Endodermal cell (in vitro differentiated cells): ENCODE measurements around the gene CHD6. TPM values are rescaled to one million over a fixed set of nuclear protein-coding genes. Genes with fewer than 3 reads are reported as not detected.

Experiments
- DNase-seq: peaks from one replicate; pipeline ENCODE4 v3.0.0-alpha.2; 2017
- H3K27ac ChIP-seq: 2 replicates; pipeline ENCODE4 v1.5.1; 2013; ENCODE audit warnings: mild to moderate bottlenecking, low read depth, low read length, moderate library complexity
- H3K27me3 ChIP-seq: 2 replicates; pipeline ENCODE4 v1.6.1; 2013; ENCODE audit warnings: mild to moderate bottlenecking, low read length, moderate library complexity; ENCODE audit not compliant: insufficient read depth, control insufficient read depth, poor library complexity, severe bottlenecking
- H3K36me3 ChIP-seq: 2 replicates; pipeline ENCODE4 v1.7.0; 2013; ENCODE audit warnings: mild to moderate bottlenecking, low read length, moderate library complexity; ENCODE audit not compliant: control insufficient read depth, insufficient read depth
- H3K4me1 ChIP-seq: one replicate; pipeline ENCODE4 v1.7.0; 2013; ENCODE audit warnings: low read length; ENCODE audit not compliant: control insufficient read depth, insufficient read depth
- H3K4me3 ChIP-seq: 2 replicates; pipeline ENCODE4 v1.5.1; 2013; ENCODE audit warnings: mild to moderate bottlenecking, low read length, moderate library complexity
- H3K9ac ChIP-seq: 2 replicates; pipeline ENCODE4 v1.6.1; 2013; ENCODE audit warnings: mild to moderate bottlenecking, low read length, moderate library complexity; ENCODE audit not compliant: poor library complexity, severe bottlenecking; ENCODE audit errors: extremely low read depth
- H3K9me3 ChIP-seq: 2 replicates; pipeline ENCODE4 v1.6.1; 2013; ENCODE audit warnings: mild to moderate bottlenecking, low read length, moderate library complexity; ENCODE audit not compliant: control insufficient read depth
- H3K27ac Mint-ChIP-seq: 2 replicates; pipeline ENCODE4 v1.8.0; 2020; ENCODE audit warnings: mixed read lengths
- H3K27me3 Mint-ChIP-seq: 2 replicates; pipeline ENCODE4 v1.8.0; 2021; ENCODE audit warnings: mild to moderate bottlenecking, mixed read lengths; ENCODE audit not compliant: insufficient read depth
- H3K36me3 Mint-ChIP-seq: 2 replicates; pipeline ENCODE4 v1.8.0; 2020; ENCODE audit warnings: low read depth, mixed read lengths
- H3K4me1 Mint-ChIP-seq: 2 replicates; pipeline ENCODE4 v1.8.0; 2020; ENCODE audit warnings: mixed read lengths
- H3K4me3 Mint-ChIP-seq: 2 replicates; pipeline ENCODE4 v1.8.0; 2020; ENCODE audit warnings: mild to moderate bottlenecking, moderate library complexity, mixed read lengths
- H3K9me3 Mint-ChIP-seq: 2 replicates; pipeline ENCODE4 v1.8.0; 2020; ENCODE audit warnings: mild to moderate bottlenecking, mixed read lengths
- WGBS, 2 experiments: methylation state at CpG; one replicate each; pipeline versions ENCODE4 v1.1.5 to v1.1.7; 2013; ENCODE audit warnings: missing lambda C conversion rate in 2 of 2, mixed read lengths in 1 of 2; ENCODE audit not compliant: insufficient coverage in 1 of 2, insufficient read length in 1 of 2; 5-methylcytosine and 5-hydroxymethylcytosine counted together
- total RNA-seq, 2 donors: library from RNA; stranded (reverse); fragmentation: NEBNext Ultra II Directional in 1 of 2; extraction: Animal tissue kit (Norgen Biotek cat#: 25700) in 1 of 2; gene quantifications; 2 replicates in 1 of 2; 3 replicates in 1 of 2; pipeline ENCODE4 v1.2.1, GENCODE V29; 2021
- TF ChIP-seq, protein P1 (sequence below): fragments of 200-600 bp; sonication (generic); conservative IDR thresholded peaks from 2 replicates; pipeline ENCODE4 v1.5.0; 2021; ENCODE audit warnings: antibody characterized with exemption, mild to moderate bottlenecking

Gene CHD6
- total RNA-seq, 2 donors from 2014 or later: 82.5 to 107 TPM

DNA sequence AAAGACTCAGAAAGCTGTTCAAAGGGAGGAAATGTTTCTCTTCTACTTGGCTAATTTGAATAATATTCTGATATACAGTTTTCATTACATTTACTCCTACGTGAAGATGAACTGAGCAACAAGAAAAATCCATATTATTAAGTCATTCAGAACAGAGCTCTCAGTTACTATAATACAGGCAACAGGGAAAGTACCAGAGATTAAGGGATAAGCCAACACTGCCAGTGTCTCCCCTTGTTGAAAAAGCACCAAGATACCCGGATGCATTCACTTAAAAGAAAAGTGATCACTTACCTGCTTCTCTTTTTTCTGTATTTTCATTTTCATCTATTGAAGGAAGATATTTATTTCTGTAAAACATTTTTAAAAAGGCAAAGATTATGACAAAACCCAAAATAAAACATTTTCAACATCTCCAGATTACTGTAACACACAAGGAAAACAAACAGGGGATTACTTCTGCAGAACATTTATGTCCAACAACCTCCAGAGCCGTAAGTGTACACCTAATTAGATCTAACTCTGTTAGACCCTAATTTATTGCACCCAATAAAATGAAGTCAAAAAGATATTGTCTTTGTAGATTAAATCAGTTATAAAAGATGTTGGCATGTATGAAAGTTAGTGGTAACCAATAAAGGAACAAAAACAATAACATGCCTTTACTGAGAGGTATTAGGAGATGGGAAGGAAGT is 67.0 kb downstream of the CHD6 start:
- no peak overlapping the region for H3K4me3 Mint-ChIP-seq
- H3K27ac ChIP-seq: no peak overlapping the region
- H3K4me1 ChIP-seq: no peaks in the 10 kb centered on the region
- H3K27me3 Mint-ChIP-seq: no peaks in the 10 kb centered on the region
- no peaks in the 10 kb centered on the region for H3K27me3 ChIP-seq
- no peak overlapping the region for H3K9ac ChIP-seq
- 100% methylated on average over 1 to 3 of the region's 3 CpGs for WGBS, 2 experiments
- peaks cover 30% of the 10 kb centered on the region for H3K9me3 Mint-ChIP-seq
- no peak overlapping the region for H3K27ac Mint-ChIP-seq
- peaks cover 50% of the 10 kb centered on the region for H3K36me3 Mint-ChIP-seq
- H3K9me3 ChIP-seq: peaks cover 26% of the 10 kb centered on the region
- peaks cover 29% of the 10 kb centered on the region for H3K36me3 ChIP-seq
- H3K4me1 Mint-ChIP-seq: peaks cover 19% of the 10 kb centered on the region
- DNase-seq: no peak
- no peak overlapping the region for H3K4me3 ChIP-seq
- TF ChIP-seq, protein P1, sequence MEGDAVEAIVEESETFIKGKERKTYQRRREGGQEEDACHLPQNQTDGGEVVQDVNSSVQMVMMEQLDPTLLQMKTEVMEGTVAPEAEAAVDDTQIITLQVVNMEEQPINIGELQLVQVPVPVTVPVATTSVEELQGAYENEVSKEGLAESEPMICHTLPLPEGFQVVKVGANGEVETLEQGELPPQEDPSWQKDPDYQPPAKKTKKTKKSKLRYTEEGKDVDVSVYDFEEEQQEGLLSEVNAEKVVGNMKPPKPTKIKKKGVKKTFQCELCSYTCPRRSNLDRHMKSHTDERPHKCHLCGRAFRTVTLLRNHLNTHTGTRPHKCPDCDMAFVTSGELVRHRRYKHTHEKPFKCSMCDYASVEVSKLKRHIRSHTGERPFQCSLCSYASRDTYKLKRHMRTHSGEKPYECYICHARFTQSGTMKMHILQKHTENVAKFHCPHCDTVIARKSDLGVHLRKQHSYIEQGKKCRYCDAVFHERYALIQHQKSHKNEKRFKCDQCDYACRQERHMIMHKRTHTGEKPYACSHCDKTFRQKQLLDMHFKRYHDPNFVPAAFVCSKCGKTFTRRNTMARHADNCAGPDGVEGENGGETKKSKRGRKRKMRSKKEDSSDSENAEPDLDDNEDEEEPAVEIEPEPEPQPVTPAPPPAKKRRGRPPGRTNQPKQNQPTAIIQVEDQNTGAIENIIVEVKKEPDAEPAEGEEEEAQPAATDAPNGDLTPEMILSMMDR: no peak

DNA sequence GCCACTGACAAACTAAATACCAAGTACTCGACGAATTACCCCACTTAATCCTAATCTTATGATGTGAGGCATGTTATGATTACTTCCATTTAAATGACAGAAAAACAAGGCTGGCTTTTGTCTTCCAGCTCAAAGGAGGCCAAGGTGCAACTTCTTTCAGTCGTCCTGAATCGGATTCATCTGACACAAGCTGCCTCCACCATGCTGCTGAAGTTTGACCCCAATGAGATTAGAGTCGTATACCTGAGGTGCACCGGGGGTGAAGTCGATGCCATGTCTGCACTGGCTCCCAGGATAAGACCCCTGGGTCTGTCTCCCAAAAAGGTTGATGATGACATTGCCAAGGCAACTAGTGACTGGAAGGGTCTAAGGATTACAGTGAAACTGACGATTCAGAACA is 71.0 kb downstream of the CHD6 start:
- H3K9me3 Mint-ChIP-seq: peaks cover 9% of the 10 kb centered on the region
- H3K27me3 Mint-ChIP-seq: no peaks in the 10 kb centered on the region
- peaks cover 17% of the 10 kb centered on the region for H3K36me3 ChIP-seq
- no peak overlapping the region for H3K9ac ChIP-seq
- no peak overlapping the region for H3K4me3 ChIP-seq
- no peak for DNase-seq
- H3K4me3 Mint-ChIP-seq: no peak overlapping the region
- no peaks in the 10 kb centered on the region for H3K4me1 ChIP-seq
- WGBS, 2 experiments: 84 to 94% methylated on average over 6 to 8 of the region's 8 CpGs
- H3K4me1 Mint-ChIP-seq: peaks cover 8% of the 10 kb centered on the region
- TF ChIP-seq, protein P1: no peak
- peaks cover 12% of the 10 kb centered on the region for H3K9me3 ChIP-seq
- peaks cover 32% of the 10 kb centered on the region for H3K36me3 Mint-ChIP-seq
- H3K27me3 ChIP-seq: no peaks in the 10 kb centered on the region
- H3K27ac Mint-ChIP-seq: no peak overlapping the region
- no peak overlapping the region for H3K27ac ChIP-seq

DNA sequence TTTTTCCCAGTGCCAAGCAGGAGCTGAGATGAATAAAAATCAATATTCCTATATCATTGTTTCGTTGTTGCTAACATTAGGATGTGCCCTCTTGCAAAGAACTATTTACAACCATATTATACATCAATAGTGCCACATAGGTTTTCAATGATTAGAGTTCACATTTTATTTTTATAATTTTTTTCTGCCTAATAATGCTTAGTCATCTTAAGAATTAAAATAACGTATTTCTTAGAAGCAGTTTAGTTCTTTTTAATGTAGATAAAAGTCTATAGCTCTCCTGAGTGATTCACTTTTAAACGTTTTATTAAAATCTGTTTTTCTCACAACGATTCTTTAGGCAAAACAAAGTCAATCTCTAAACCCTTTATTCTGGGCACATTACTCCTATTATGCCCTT is 71.6 kb downstream of the CHD6 start:
- H3K4me3 Mint-ChIP-seq: no peak overlapping the region
- peaks cover 30% of the 10 kb centered on the region for H3K36me3 Mint-ChIP-seq
- H3K27ac ChIP-seq: no peak overlapping the region
- no peaks in the 10 kb centered on the region for H3K27me3 ChIP-seq
- H3K27me3 Mint-ChIP-seq: no peaks in the 10 kb centered on the region
- H3K27ac Mint-ChIP-seq: no peak overlapping the region
- peaks cover 9% of the 10 kb centered on the region for H3K9me3 Mint-ChIP-seq
- H3K4me1 ChIP-seq: no peaks in the 10 kb centered on the region
- H3K4me1 Mint-ChIP-seq: peaks cover 5% of the 10 kb centered on the region
- no peak overlapping the region for H3K4me3 ChIP-seq
- peaks cover 17% of the 10 kb centered on the region for H3K36me3 ChIP-seq
- no peak for DNase-seq
- H3K9ac ChIP-seq: no peak overlapping the region
- WGBS, 2 experiments: 100% methylated on average over 1 to 2 of the region's 4 CpGs
- TF ChIP-seq, protein P1: no peak
- peaks cover 12% of the 10 kb centered on the region for H3K9me3 ChIP-seq
